ENCODE measurements around the gene PPFIBP2. TPM values are rescaled to one million over a fixed set of nuclear protein-coding genes. Genes with fewer than 3 reads are reported as not detected.

PPFIBP2 gene
- total RNA-seq, 1 experiment from 2014 or later = 3.9 TPM

DNA sequence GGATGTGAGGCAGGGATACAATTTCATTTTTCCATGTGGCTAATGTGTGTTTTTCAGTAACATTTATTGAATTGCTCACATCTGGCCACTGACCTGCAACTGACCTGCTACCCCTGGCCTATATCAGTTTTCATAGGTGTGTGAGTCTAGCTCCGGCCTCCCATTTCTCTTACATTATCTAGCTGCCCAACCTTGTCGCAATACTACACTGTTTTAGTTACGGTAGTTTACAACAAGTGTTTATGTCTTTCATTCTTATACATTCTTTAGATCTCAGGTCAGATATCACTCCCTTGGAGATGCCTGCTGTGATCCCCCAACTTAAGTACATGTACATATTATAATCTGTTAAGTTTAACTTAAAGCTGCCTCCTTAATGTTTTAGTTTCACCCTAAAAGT, 161.8 kb downstream of the PPFIBP2 start:
- H3K4me1 ChIP-seq = no peaks in the 10 kb centered on the region
- H3K9me3 ChIP-seq (replicated peaks) = no peaks in the 10 kb centered on the region
- no peak for DNase-seq

DNA sequence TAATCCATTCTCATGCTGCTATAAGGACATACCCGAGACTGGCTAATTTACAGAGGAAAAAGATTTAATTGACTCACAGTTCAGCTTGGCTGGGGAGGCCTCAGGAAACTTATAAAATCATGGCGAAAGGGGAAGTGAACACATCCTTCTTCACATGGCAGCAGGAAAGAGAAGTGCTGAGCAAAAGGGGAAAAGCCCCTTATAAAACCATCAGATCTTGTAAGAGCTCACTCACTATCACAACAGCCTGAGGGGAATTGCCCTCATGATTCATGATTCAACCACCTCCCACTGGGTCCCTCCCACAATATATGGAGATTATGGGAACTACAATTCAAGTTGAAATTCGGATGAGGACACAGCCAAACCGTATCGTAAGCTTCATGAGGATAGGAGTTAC, 163.3 kb downstream of the PPFIBP2 start:
- H3K9me3 ChIP-seq (replicated peaks) = no peaks in the 10 kb centered on the region
- H3K27ac ChIP-seq = no peak overlapping the region
- no peak overlapping the region for H3K4me3 ChIP-seq
- no peak for DNase-seq
- H3K4me1 ChIP-seq = no peaks in the 10 kb centered on the region
- H3K36me3 ChIP-seq = no peaks in the 10 kb centered on the region
- 0 out of 2 replicates have a peak, but pooled peaks cover 10% of the 10 kb centered on the region for H3K27me3 ChIP-seq

More for the DNA sequence above, 161.8 kb downstream of the PPFIBP2 start:
- Histone ChIP-seq H3K27me3 (0 out of 2 replicates have a peak, but pooled peaks cover 10% of the 10 kb centered on the region), H3K36me3 (no peaks in the 10 kb centered on the region), H3K27ac (no peak overlapping the region), H3K4me3 (no peak overlapping the region)

DNA sequence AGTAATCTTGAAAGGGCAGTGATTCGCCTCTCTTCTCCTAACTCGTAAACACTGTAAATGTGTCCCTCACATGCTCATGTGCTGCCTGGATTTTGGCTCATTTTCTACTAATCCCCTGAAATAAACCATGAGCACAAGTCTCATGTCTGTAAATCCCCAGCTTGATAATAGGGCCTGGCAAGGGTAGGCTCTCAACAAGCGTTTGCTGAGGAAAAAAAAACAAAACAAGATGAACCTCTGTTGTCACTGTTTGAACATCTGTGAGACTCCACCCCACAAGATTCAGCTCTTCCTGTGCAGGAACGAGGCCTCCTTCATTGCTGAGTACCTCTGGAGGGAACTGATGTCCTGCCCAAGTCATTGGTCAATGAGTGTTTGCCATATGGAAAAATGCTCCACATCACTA, 164.0 kb downstream of the PPFIBP2 start:
- Histone ChIP-seq H3K36me3 (no peaks in the 10 kb centered on the region), H3K27me3 (0 out of 2 replicates have a peak, but pooled peaks cover 10% of the 10 kb centered on the region), H3K4me1 (no peaks in the 10 kb centered on the region), H3K9me3 (replicated peaks) (no peaks in the 10 kb centered on the region), H3K4me3 (no peak overlapping the region), H3K27ac (no peak overlapping the region)
- no peak for DNase-seq

DNA sequence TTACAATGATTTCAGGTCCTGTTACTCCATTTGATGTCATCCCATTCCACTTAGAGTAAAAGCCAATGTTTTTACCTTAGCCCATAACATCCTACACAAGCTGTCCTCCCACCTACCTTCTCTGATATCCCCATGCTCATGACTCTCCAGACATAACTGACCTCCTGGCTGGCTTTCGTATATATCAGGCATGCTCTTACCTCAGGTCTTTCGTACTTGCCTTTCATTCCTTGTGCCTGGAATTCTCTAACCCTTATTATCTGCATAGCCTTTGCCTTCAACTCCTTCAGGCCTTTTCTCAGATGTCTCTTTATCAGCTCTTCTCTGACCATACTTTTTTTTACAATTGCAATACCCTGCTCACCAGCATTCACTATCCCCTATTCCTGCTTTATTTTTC, 169.8 kb downstream of the PPFIBP2 start:
- no peak overlapping the region for H3K27ac ChIP-seq
- no peaks in the 10 kb centered on the region for H3K4me1 ChIP-seq
- H3K9me3 ChIP-seq (replicated peaks) = no peaks in the 10 kb centered on the region
- no peak for DNase-seq
- no peaks in the 10 kb centered on the region for H3K36me3 ChIP-seq
- H3K4me3 ChIP-seq = no peak overlapping the region
- H3K27me3 ChIP-seq = peaks cover 1% of the 10 kb centered on the region; the same call in 1 of the 2 replicates

DNA sequence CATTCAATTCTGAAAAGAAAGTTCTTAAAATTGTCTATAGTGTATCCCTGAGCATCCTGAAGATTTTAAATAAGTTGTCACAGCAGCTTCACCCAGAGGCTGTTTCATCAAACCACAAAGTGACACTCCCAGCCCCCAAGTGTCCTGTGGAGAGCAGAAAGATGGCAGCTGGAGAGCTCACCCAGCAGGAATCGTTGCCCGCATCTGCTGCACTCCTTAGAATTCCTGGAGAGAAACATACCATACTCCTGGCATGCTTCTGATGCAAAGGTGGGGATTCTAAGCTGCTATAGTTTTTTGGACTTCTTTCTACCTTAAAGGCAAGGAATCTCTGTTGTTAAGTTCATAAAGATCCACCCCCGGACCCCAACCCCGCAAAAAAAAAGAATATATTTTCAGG, 173.0 kb downstream of the PPFIBP2 start:
- Histone ChIP-seq H3K4me1 (no peaks in the 10 kb centered on the region), H3K27me3 (no peaks in the 10 kb centered on the region; the same call in none of the 2 replicates), H3K27ac (no peak overlapping the region), H3K9me3 (replicated peaks) (no peaks in the 10 kb centered on the region), H3K36me3 (no peaks in the 10 kb centered on the region), H3K4me3 (no peak overlapping the region)
- DNase-seq = no peak

DNA sequence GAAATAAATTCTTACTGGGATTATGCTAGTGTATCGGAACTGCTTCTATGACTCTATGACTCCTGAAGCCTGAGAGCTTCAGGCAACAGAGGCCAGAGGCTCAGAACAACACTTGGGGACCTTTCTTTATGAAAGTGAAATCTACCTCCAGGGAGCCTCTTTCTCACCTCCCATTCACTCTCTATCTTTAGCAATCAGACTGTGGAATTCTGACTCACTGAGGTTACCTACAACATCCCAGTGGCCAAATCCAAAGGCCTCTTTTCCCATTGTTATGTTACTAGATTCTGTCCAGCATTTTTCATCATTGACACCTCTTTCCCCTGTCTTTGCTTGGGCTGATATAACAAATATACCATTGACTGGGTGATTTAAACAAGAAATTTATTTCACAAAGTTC, 173.6 kb downstream of the PPFIBP2 start:
- no peak overlapping the region for H3K4me3 ChIP-seq
- no peaks in the 10 kb centered on the region for H3K36me3 ChIP-seq
- H3K9me3 ChIP-seq (replicated peaks) = no peaks in the 10 kb centered on the region
- no peaks in the 10 kb centered on the region; the same call in none of the 2 replicates for H3K27me3 ChIP-seq
- H3K4me1 ChIP-seq = no peaks in the 10 kb centered on the region
- H3K27ac ChIP-seq = no peak overlapping the region
- DNase-seq = no peak

DNA sequence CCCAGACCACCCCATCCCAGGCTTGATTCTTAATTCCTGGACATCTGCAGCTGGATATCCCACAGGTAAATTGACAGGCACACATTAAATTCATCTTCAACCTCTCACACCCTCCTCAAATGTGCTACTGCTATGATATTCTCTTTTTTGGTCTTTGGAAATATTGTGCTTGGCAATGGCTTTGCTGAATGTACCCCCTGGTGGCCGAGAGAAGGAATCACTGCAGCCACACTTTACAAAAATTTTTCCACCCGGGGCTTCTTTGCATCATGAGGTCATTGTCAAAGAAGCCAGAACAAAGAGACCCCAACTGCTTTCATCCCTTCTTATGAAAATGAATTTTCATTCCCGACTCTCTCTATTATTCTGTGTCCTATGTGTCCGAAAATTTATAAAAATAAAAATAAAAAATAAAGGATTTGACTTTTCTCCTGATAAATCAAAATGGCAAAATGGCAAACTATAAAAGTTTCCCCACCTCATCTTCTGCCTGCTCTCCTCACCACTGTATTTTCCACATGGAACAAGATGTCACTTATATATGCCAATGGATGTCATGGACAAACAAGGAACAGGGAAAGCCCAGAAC, 174.5 kb downstream of the PPFIBP2 start:
- no peaks in the 10 kb centered on the region for H3K36me3 ChIP-seq
- H3K4me1 ChIP-seq = no peaks in the 10 kb centered on the region
- H3K9me3 ChIP-seq (replicated peaks) = no peaks in the 10 kb centered on the region
- H3K27me3 ChIP-seq = no peaks in the 10 kb centered on the region; the same call in none of the 2 replicates
- H3K27ac ChIP-seq = no peak overlapping the region
- peak in 1 of 2 experiments; percentile 38 for DNase-seq
- H3K4me3 ChIP-seq = no peak overlapping the region

DNA sequence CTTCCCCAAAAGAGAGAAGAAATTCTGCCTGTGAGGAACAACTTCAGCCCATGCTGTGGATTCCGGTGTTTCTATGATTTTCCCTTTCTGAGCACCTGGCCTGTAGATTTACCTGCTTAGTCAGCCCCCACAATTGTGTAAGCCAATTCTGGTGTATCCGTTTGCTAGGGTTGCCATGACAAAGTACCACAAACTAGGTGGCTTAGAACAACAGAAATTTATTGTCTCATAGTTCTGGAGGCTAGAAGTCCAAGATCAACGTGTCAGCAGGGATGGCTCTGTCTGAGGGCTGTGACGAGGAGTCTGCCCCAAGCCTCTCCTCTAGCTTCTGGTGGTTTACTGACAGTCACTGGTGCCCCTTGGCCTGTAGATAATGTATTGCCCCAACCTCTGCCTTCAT, 175.4 kb downstream of the PPFIBP2 start:
- Histone ChIP-seq H3K4me1 (no peaks in the 10 kb centered on the region), H3K4me3 (no peak overlapping the region), H3K27ac (no peak overlapping the region)

DNA sequence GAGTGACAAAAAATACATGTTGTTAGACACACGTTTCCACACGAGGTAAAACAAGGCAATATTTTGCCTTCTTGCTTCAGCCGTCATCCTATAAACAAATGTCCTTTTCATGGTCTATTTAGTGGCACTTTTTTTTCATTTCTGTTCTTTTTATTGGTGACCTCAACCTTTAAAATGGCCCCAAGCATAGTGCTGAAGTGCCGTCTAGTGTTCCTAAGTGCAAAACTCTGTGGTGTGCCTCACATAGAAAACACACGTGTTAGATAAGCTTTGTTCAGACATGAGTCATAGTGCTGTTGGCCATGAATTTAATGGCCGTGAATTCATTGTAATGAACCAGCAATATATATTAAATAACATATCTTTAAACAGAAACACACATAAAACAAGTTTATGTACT, 176.8 kb downstream of the PPFIBP2 start:
- Histone ChIP-seq H3K27ac (no peak overlapping the region), H3K36me3 (no peaks in the 10 kb centered on the region), H3K27me3 (peaks cover 5% of the 10 kb centered on the region), H3K4me1 (no peaks in the 10 kb centered on the region), H3K9me3 (replicated peaks) (no peaks in the 10 kb centered on the region), H3K4me3 (no peak overlapping the region)
- no peak for DNase-seq

More for the DNA sequence above, 175.4 kb downstream of the PPFIBP2 start:
- Histone ChIP-seq H3K36me3 (no peaks in the 10 kb centered on the region), H3K9me3 (replicated peaks) (no peaks in the 10 kb centered on the region), H3K27me3 (peaks cover 2% of the 10 kb centered on the region)
- DNase-seq = no peak

DNA sequence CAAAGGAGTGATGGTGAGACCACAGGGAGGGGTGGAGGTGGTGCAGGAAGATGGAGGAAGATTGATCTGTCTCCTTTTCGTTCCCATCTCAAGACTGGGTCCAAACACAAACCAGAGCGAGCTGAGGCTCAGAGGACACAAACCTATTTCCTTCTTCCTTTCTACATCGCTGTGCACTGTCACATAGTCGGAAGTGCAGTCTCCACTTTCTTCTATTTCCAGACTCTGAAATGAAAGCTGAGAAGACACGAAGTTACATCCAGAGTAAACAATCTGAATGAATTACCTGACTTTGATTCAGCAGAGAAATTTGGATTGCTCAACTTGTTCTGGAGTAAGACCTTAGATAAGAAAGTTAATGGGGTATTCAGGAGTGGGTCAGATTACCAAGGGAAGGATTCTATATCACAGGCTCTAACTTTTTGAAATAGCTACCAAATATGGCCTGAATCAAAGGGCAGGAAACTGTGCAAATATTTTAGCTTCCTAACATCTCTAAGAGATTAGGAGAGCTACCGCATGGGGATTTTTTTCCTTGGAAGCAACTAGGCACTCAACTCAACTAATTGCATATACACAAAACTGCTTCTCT, 178.1 kb downstream of the PPFIBP2 start:
- DNase-seq = no peak
- no peaks in the 10 kb centered on the region for H3K9me3 ChIP-seq (replicated peaks)

DNA sequence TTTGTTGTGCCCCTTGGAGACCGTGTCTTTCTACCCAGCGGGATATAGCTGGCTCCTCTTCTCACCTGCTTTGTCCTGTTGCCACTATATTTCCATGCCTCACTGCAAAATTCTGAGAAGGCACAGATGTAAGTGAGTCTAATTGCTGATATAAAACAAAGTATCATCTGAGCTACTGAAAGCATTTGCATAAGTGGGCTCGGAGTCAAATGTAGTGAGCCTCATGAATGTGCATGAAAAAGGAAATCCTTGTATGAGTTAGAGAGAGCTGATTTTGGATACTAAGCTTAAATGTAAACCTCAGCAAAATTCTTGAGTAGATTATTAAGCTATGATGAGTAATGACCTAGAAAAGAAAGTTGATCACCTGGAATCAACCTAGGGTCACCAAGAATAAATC, 178.6 kb downstream of the PPFIBP2 start:
- DNase-seq = no peak

More for the DNA sequence above, 178.1 kb downstream of the PPFIBP2 start:
- H3K36me3 ChIP-seq = no peaks in the 10 kb centered on the region
- H3K4me1 ChIP-seq = no peaks in the 10 kb centered on the region
- H3K27ac ChIP-seq = no peak overlapping the region
- peaks cover 5% of the 10 kb centered on the region for H3K27me3 ChIP-seq
- H3K4me3 ChIP-seq = no peak overlapping the region

DNA sequence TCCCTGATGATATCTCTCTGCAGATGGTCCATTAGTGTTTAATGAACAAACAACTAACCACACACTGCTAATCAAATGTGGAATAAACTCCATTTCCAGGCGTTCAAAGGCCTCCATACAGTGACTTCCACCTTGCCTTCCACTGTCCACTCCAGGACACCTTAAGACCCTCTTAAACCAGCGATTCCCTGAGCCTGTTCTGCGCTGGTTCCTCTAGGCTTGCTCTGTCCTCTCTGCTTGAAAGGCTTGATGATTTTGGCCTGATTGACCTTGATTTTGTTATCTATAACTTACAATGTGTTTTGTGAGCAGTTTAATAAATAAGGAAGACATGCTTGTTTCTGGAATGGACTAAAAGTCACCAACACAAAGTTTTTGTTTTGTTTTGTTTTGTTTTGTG, 180.4 kb downstream of the PPFIBP2 start:
- H3K4me1 ChIP-seq = no peaks in the 10 kb centered on the region

More for the DNA sequence above, 178.6 kb downstream of the PPFIBP2 start:
- Histone ChIP-seq H3K27me3 (peaks cover 5% of the 10 kb centered on the region), H3K36me3 (no peaks in the 10 kb centered on the region), H3K9me3 (replicated peaks) (no peaks in the 10 kb centered on the region), H3K27ac (no peak overlapping the region), H3K4me3 (no peak overlapping the region), H3K4me1 (no peaks in the 10 kb centered on the region)

DNA sequence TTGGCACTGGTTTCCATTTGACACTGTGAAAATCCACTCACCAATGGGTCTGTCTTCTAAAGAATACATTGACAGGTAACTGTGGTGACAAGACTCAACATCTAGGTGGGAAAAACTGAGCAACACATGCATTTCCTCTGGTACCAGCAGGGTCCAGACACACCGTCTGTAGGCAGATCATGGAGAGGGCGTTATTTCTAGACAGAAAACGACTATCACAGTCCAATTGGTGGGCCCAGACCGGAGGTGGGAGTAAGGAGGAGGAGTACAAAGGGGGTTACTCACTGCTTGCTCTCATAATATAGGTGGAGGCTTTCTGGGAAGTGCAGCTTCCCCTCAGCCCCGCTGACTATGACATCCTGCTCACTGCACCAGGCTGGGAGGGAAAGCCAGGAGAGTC, 182.6 kb downstream of the PPFIBP2 start:
- no peak overlapping the region for H3K4me3 ChIP-seq

More for the DNA sequence above, 180.4 kb downstream of the PPFIBP2 start:
- Histone ChIP-seq H3K27me3 (peaks cover 5% of the 10 kb centered on the region), H3K9me3 (replicated peaks) (no peaks in the 10 kb centered on the region), H3K36me3 (no peaks in the 10 kb centered on the region), H3K4me3 (no peak overlapping the region), H3K27ac (no peak overlapping the region)
- DNase-seq = no peak

More for the DNA sequence above, 182.6 kb downstream of the PPFIBP2 start:
- DNase-seq = no peak
- Histone ChIP-seq H3K4me1 (no peaks in the 10 kb centered on the region), H3K27ac (no peak overlapping the region), H3K27me3 (peaks cover 5% of the 10 kb centered on the region), H3K36me3 (no peaks in the 10 kb centered on the region), H3K9me3 (replicated peaks) (no peaks in the 10 kb centered on the region)

All from SJCRH30 (cell line).